ENCODE data around the gene IGSF22.

DNA sequence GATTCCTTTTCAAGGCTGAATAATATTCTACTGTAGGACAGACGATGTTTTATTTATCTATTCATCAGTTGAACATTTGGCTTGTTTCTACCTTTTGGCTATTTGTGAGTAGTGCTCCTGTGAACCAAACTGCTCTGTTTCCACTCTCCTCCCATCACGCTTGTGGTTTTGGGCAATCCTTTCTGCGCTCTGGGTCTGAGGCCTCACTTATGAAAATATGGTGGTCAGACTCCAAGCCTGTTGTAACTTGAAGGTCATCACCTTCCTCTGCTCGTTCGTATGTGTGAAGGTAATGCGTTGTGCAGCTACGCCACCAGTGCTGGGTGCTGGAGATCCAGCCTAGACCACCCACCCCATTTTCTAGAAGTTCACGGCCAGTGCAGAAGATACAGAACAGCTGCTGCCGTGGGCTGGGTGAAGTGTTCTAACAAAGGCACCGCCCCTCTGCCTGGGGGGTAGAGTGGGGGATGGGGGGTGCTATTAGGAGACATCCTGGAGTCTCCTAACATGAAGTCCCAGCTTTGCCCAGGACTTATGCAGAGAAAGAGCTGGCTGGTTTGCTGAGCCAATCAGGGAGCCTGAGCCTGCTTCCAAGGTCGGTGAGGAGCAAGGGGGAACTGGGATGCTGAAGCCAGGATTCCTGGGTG lies 44.6 kb upstream of the IGSF22 start:
- TF ChIP-seq CTCF (IDR thresholded peaks at IDR 0.05 in 2 of 3, conservative IDR thresholded peaks at IDR 0.05 in 1 of 3; ENCODE audit: borderline replicate concordance in 1 of 3, insufficient read depth in 1 of 3, low read depth in 2 of 3, low read length in 2 of 3) (no peak), EZH2 (IDR thresholded peaks at IDR 0.05) (no peak), JUND (IDR thresholded peaks at IDR 0.05) (no peak), POLR2AphosphoS5 (IDR thresholded peaks at IDR 0.05; ENCODE audit: low read depth, low read length) (no peak), EZH2phosphoT487 (IDR thresholded peaks at IDR 0.05; ENCODE audit: borderline replicate concordance) (no peak), SP1 (IDR thresholded peaks at IDR 0.05; ENCODE audit: low read depth) (no peak), CEBPB (IDR thresholded peaks at IDR 0.05; ENCODE audit: low read depth) (no peak), RAD21 (IDR thresholded peaks at IDR 0.05; ENCODE audit: low read depth) (no peak), POLR2A (IDR thresholded peaks at IDR 0.05; ENCODE audit: borderline replicate concordance, extremely low read depth, insufficient read depth, insufficient read length) (no peak), SIN3A (IDR thresholded peaks at IDR 0.05; ENCODE audit: low read depth) (no peak)
- TF ChIP-seq, protein P1, sequence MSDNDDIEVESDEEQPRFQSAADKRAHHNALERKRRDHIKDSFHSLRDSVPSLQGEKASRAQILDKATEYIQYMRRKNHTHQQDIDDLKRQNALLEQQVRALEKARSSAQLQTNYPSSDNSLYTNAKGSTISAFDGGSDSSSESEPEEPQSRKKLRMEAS (IDR thresholded peaks at IDR 0.05) = no peak
- TF ChIP-seq, protein P2, sequence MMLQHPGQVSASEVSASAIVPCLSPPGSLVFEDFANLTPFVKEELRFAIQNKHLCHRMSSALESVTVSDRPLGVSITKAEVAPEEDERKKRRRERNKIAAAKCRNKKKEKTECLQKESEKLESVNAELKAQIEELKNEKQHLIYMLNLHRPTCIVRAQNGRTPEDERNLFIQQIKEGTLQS (IDR thresholded peaks at IDR 0.05) = no peak

All from HCT116 (cell line).